GM23338 (cell line): ENCODE data around the gene SRCAP.

Experiments
- CREB1 ChIP-seq: fragments of 250-450 bp; sonication (Bioruptor Pico); IDR thresholded peaks from 2 replicates; pipeline ENCODE4 v1.5.0; 2020; ENCODE audit warnings: low read depth, mild to moderate bottlenecking, moderate library complexity
- EZH2 ChIP-seq: fragments of 200-600 bp; sonication (generic); IDR thresholded peaks from one replicate; pipeline ENCODE4 v1.8.0; 2017; ENCODE audit warnings: antibody characterized with exemption, mild to moderate bottlenecking, low read depth; ENCODE audit not compliant: unreplicated experiment
- EZH2phosphoT487 ChIP-seq: fragments of 200-600 bp; sonication (generic); IDR thresholded peaks from one replicate; pipeline ENCODE4 v1.8.1; 2018; ENCODE audit warnings: antibody characterized with exemption; ENCODE audit not compliant: unreplicated experiment
- JUNB ChIP-seq: IDR thresholded peaks from one replicate; pipeline ENCODE4 v1.6.1; 2016; ENCODE audit warnings: antibody characterized with exemption; ENCODE audit not compliant: unreplicated experiment
- NANOG ChIP-seq: IDR thresholded peaks from 2 replicates; pipeline ENCODE4 v1.6.1; 2016; ENCODE audit warnings: antibody characterized with exemption, borderline replicate concordance
- POLR2AphosphoS5 ChIP-seq: IDR thresholded peaks from 2 replicates; pipeline ENCODE4 v1.6.1; 2016; ENCODE audit warnings: antibody characterized with exemption, low read depth
- ZNF114 ChIP-seq: fragments of 250-450 bp; sonication (Bioruptor Pico); IDR thresholded peaks from 2 replicates; pipeline ENCODE4 v1.5.0; 2020; ENCODE audit warnings: mild to moderate bottlenecking, moderate library complexity
- ZNF331 ChIP-seq: fragments of 250-450 bp; sonication (Bioruptor Pico); IDR thresholded peaks from 2 replicates; pipeline ENCODE4 v1.5.0; 2020; ENCODE audit warnings: low read depth, mild to moderate bottlenecking, moderate library complexity
- TF ChIP-seq, protein P1 (sequence below): IDR thresholded peaks from one replicate; pipeline ENCODE4 v1.6.1; 2018; ENCODE audit warnings: antibody characterized with exemption; ENCODE audit not compliant: unreplicated experiment
- TF ChIP-seq, protein P2 (sequence below), 2 experiments: fragments of 200-600 bp in 1 of 2; sonication (generic) in 1 of 2; conservative IDR thresholded peaks; 2 replicates each; pipeline versions ENCODE4 v1.5.1 to v1.6.1; 2016 to 2017; ENCODE audit warnings: antibody characterized with exemption in 2 of 2, low read depth in 2 of 2, mild to moderate bottlenecking in 2 of 2, moderate library complexity in 1 of 2
- TF ChIP-seq, protein P3 (sequence below): IDR thresholded peaks from 2 replicates; pipeline ENCODE4 v1.6.1; 2016; ENCODE audit warnings: antibody characterized with exemption

DNA sequence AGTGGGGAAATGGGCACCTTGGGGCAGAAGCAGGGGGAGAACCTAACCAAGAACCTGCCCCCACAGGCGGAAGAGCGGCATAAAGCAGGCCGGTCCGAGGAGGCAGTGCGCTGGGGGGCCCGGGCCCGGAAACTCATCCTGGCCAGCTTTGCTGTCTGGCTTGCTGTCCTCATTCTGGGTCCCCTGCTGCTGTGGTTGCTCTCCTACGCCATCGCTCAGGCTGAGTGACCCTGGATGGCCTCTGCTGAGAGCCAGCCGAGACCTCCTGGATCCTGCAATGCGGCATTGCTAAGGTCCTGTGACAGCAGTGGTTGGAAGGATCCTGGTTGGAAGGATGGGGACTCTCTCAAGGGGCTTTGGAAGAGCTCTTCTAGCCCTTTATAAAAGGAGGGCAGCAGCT is 44.7 kb downstream of the SRCAP start:
- TF ChIP-seq, protein P1, sequence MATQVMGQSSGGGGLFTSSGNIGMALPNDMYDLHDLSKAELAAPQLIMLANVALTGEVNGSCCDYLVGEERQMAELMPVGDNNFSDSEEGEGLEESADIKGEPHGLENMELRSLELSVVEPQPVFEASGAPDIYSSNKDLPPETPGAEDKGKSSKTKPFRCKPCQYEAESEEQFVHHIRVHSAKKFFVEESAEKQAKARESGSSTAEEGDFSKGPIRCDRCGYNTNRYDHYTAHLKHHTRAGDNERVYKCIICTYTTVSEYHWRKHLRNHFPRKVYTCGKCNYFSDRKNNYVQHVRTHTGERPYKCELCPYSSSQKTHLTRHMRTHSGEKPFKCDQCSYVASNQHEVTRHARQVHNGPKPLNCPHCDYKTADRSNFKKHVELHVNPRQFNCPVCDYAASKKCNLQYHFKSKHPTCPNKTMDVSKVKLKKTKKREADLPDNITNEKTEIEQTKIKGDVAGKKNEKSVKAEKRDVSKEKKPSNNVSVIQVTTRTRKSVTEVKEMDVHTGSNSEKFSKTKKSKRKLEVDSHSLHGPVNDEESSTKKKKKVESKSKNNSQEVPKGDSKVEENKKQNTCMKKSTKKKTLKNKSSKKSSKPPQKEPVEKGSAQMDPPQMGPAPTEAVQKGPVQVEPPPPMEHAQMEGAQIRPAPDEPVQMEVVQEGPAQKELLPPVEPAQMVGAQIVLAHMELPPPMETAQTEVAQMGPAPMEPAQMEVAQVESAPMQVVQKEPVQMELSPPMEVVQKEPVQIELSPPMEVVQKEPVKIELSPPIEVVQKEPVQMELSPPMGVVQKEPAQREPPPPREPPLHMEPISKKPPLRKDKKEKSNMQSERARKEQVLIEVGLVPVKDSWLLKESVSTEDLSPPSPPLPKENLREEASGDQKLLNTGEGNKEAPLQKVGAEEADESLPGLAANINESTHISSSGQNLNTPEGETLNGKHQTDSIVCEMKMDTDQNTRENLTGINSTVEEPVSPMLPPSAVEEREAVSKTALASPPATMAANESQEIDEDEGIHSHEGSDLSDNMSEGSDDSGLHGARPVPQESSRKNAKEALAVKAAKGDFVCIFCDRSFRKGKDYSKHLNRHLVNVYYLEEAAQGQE, result no peak
- TF ChIP-seq, protein P2, sequence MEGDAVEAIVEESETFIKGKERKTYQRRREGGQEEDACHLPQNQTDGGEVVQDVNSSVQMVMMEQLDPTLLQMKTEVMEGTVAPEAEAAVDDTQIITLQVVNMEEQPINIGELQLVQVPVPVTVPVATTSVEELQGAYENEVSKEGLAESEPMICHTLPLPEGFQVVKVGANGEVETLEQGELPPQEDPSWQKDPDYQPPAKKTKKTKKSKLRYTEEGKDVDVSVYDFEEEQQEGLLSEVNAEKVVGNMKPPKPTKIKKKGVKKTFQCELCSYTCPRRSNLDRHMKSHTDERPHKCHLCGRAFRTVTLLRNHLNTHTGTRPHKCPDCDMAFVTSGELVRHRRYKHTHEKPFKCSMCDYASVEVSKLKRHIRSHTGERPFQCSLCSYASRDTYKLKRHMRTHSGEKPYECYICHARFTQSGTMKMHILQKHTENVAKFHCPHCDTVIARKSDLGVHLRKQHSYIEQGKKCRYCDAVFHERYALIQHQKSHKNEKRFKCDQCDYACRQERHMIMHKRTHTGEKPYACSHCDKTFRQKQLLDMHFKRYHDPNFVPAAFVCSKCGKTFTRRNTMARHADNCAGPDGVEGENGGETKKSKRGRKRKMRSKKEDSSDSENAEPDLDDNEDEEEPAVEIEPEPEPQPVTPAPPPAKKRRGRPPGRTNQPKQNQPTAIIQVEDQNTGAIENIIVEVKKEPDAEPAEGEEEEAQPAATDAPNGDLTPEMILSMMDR (conservative IDR thresholded peaks at IDR 0.05; ENCODE audit: low read depth in 2 of 2), result no peak
- TF ChIP-seq EZH2 (no peak), CREB1 (CRISPR knock-in tag) (no peak), POLR2AphosphoS5 (no peak), EZH2phosphoT487 (no peak), JUNB (no peak), ZNF114 (CRISPR knock-in tag) (no peak), NANOG (no peak), ZNF331 (no peak)
- TF ChIP-seq, protein P3, sequence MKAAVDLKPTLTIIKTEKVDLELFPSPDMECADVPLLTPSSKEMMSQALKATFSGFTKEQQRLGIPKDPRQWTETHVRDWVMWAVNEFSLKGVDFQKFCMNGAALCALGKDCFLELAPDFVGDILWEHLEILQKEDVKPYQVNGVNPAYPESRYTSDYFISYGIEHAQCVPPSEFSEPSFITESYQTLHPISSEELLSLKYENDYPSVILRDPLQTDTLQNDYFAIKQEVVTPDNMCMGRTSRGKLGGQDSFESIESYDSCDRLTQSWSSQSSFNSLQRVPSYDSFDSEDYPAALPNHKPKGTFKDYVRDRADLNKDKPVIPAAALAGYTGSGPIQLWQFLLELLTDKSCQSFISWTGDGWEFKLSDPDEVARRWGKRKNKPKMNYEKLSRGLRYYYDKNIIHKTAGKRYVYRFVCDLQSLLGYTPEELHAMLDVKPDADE, result no peak
